DMS114 treated with DMSO at 0.1 percent for 48 hours (cell line): Measurements from ENCODE around the gene HTR3D.
"Not testable (repeated sequence)": the region's sequence is repeated elsewhere in the genome, so short reads cannot be mapped to it uniquely, and the experiment has no call there.

Experiments
- DNase-seq: peaks from one replicate; lab custom pipeline; 2025; ENCODE audit not compliant: unreplicated experiment; lab: John Stamatoyannopoulos, UW

Gene HTR3D

GRCh38 chr3:184031187-184031792, at the start of gene HTR3D:
TSS of gene HTR3D (plus strand) at chr3:184031742. CDS start at chr3:184031742, 0 bp downstream.
- no peak for DNase-seq

GRCh38 chr3:183981990-183982644, 49.4 kb upstream of the HTR3D start:
- DNase-seq, result no peak

DNA sequence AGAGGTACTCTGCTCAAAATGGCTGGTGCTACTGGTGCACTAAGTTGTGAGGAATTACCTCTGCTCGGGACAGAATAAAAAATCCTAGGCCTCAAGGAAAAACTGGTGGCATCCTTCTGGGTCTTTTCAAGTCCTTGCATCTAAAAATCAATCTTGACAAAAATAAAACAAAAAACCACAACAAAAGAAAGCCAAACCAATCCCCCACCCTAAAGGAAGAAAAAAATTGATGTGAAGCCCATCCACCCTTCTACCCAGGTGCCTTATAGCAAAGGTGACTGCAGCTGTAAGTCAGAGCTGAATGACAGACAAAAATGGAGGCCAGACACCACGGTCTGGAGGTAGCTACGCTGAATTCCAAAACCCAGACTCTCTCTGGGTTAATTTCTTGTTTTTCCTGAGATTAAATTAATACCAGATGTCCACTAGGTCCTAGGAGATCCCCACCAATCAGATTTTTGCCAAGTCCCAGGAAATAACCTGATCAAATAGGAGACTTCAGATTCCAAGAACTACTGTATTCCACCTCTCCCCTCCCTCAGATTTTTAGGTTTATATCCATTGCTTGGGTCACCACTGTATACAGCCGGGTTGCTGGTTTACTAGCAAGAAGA, 47.3 kb upstream of the HTR3D start:
- DNase-seq, result no peak

- no peak for DNase-seq
These were observed 46.5 kb upstream of the HTR3D start for GRCh38 chr3:183984749-183985729.

DNA sequence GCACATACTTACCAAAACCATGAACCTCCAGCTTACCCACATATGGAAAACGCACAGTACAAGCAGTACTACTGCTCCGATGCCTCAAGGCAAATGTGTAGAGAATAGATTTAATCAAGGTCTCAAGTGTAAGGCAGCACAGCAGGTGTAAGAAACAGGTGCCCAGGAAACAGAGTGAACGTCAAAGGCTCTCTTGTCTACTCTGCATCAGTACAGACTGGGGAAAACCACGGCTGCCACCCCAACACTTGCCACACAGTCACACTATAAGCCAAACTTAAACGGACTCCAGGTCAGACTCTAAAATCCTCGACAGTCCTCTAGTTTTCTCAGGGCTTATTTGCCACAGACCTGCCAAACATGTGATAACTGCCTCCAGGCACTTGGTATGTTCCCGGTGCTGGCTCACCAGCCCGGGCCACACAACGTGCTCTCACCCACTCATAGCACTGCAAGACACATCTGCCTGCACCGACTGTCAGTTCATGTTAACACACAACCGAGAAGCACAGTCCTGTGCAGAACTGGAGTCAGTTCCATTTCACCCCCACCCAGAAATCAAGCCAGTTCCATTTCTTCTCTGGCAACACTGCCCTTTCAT, 44.4 kb upstream of the HTR3D start:
- DNase-seq, result no peak

DNA sequence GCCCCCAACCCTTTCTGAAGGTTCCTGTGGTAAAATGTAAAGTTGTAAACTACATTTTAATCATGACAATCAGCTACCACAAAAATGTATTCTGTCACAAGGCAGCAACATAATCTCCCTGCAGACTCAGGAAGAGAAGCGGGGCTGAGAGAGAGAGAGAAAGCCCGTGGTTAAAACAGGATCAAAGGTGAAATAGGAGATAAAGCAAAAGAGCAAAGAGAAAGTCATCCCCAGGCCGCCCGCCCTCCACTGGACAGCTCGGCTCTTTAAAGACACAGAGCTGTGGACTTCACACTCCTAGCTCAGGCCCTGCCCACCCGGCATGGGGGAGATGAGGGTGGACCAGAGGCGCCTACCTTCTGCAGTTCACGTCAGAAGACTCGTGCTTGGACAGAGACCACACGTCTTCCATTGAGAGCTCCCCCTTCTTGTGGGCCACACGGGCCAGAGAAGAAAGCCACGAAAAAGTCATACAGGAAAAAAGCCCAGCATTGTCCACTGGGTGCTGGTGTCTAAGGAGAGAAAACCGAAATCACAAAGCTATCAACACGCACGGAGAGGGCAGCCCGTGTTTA, 43.2 kb upstream of the HTR3D start:
- DNase-seq, result no peak

- no peak for DNase-seq
These were observed 40.1 kb upstream of the HTR3D start for GRCh38 chr3:183991403-183991802.

GRCh38 chr3:184001761-184002160, 29.8 kb upstream of the HTR3D start:
- no peak for DNase-seq

- DNase-seq, result no peak
These were observed 29.1 kb upstream of the HTR3D start for GRCh38 chr3:184002469-184002868.

DNA sequence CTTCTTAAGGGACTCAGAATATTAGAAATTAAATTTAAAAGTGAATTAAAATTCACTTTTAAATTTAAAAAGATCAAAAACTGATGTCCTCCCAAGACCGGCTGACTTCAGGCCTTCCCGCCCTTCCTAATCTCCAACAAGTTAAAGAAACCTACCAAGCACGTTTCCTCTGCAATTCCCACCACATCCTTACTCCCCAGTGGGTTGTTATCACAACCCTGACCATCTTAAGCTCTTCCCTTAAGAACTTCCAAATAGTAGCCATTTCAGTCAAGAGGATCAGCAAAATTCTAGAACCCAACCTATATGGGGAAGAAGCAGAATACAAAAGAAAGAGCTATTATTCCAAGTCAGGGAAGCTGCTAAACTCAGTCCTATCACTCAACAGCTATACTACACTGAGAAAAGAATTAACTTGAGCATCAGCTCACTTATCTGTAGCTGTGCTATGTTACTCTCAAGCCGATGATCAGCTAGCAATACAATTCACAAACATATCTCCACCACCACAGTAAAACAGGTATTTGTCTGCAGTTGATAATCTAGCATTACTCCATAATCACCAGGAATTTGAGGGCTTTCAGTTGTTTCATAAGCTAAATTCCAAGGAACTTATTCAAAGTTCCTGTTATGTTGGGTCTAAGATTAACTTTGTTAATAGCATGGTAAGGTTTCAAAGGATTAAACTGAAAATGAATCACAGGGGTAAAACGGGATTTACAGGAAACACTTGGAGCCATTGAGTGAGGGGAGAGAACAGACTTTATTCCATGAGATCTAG, 28.2 kb upstream of the HTR3D start:
- DNase-seq, result no peak

GRCh38 chr3:184004476-184004875, 27.1 kb upstream of the HTR3D start:
- no peak for DNase-seq

DNA sequence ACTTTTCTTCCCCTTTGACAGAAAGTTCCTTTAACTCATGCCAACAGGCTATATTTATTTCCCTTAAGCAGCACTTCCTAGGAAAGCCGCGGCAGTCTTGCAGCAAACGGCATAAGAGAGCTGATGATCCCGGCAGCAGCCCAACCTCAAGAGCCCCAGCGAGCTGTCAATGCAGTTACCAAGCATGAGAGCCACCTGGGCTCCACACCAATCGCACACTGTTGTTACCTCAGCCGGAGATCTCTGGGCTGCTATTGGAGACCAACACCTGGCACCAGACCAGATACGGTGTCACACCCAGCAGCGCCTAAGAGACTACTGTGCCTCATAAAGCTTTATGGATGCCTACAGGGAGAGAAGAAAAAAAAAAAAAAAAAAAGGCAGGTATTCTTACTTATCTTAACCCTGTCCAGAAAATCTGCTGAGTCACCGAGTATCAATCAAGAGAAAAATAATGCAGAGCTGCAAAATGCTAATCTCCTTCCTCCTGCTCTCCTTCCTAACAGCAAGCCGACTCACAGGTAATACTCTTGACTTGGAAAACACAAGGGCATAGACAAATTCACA, 25.5 kb upstream of the HTR3D start:
- no peak for DNase-seq

DNA sequence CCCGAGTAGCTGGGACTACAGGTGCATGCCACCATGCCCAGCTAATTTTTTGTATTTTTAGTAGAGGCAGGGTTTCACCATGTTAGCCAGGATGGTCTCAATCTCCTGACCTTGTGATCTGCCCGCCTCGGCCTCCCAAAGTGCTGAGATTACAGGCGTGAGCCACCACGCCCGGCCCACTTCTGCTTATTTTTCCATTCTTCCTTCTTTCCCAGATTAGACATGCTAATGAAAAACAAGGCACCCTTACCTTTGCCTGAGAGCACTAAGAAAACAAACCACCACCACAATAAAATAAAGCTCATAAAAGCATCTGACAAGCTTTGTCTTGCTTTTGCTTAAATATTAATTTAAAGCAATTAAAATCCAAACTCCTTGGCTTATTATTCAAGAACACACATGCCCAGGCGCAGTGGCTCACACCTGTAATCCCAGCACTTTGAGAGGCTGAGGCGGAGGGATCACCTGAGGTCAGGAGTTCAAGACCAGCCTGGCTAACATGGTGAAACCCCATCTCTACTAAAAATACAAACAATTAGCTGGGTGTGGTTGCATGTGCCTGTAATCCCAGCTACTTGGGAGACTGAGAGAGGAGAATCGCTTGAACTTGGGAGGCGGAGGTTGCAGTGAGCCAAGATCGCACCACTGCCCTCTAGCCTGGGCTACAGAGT, 24.3 kb upstream of the HTR3D start:
- DNase-seq, result not testable (repeated sequence)

DNA sequence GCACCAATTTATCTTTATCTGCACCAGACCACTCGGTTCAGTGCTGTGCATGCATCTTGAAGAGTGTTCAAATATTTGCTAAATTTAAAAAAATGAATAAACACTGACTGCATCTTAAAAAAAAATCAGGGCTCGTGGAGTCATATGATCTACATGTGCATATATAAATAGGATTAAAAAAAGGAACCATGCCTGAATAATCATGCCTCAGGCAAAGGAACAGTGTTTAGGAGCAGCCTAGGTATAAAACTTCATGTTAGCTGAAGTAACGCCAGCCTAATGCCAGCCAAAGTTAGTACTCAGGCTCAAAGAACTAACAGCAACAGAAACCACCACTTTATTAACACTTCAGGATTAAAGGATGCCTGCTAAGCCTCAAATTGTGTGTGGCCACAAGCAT, 23.4 kb upstream of the HTR3D start:
- DNase-seq, result no peak

DNA sequence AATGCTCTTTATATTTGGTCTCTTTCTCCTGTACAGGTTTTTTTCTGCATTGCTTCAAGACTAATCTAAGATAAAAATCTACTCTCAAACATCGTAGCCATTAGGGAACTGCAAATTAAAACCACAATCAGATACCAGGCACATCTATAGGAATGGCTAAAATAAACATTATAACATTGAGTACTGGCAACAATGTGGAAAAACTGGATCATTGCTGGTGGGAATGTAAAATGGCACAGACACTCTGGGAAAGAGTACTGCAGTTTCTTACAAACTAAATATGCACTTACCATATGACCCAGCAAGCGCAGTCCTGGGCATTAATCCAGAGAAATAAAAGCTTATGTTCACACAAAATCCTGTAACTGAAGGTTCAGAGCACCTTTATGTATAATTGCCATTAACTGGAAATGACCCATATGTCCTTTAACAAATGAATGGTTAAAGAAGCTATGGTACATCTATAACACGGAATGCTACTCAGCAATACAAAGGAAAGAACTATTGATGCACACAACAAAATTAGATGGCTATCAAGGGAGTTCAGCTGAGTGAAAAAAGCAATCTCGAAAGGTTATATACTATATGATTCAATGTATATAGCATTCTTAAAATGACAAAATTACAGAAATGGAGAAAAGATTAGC, 20.2 kb upstream of the HTR3D start:
- no peak for DNase-seq

- no peak for DNase-seq
These were observed 19.3 kb upstream of the HTR3D start for GRCh38 chr3:184011937-184012889.

- no peak for DNase-seq
These were observed 16.0 kb upstream of the HTR3D start for GRCh38 chr3:184015381-184016019.
